GM18526 (cell line): ENCODE data around the gene LAMTOR3.

ENCODE experiments used
- POLR2A ChIP-seq: IDR thresholded peaks from 3 replicates; pipeline ENCODE4 v1.6.1; 2011; ENCODE audit not compliant: insufficient read length; ENCODE audit errors: extremely low read depth

Gene LAMTOR3

GRCh38 chr4:99894161-99894997 lies at the start of gene LAMTOR3:
Gene LAMTOR3, minus strand, starts transcription at chr4:99894427. Its CDS starts 464 bp downstream, at chr4:99893963.
- peak; percentile 70 for TF ChIP-seq POLR2A

DNA sequence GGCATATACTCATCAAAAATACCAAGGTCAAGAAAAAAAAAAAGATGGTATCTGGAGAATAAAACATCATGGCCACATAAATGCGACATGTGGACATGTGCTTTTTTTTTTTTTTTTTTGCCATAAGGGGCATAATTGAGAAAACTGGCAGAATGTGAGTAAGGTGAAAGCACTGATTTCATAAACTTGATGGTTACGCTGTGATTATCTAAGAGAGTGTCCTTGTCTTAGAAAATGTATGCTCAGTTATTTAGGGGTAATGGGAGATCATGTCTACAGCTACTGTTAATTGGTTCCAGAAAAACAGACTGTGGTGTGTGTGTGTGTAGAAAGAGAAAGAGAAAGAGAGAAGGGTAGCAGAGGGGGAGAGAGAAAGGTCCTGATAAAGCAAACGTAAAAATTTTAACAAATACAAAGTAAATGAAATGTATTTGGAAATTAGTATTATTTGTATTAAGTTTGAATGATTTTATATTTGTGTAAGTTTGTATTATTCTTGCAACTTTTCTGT lies 44.1 kb upstream of the LAMTOR3 start:
- TF ChIP-seq POLR2A, result no peak

GRCh38 chr4:99934891-99935290 lies 40.7 kb upstream of the LAMTOR3 start:
- no peak for TF ChIP-seq POLR2A

- TF ChIP-seq POLR2A, result no peak
Observed at GRCh38 chr4:99927566-99927965, 33.3 kb upstream of the LAMTOR3 start.

DNA sequence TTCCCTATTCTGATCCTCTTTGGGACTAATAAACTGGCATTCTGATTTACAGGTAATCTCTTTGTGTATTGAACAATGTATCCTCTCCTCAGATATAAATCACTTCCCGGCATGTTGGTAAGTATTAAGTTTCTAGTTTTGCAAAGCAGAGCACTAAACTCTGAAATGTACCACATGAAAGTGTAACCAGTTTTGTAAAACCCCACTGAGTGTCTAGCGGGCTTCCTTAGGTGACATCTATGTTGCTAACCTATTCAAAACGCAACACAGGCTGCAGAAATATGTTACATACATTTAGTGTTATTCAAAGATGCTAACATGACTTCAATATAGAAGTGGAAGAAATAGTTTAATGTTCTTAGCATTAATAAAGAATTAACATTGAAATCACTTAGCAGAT lies 26.9 kb upstream of the LAMTOR3 start:
- no peak for TF ChIP-seq POLR2A

DNA sequence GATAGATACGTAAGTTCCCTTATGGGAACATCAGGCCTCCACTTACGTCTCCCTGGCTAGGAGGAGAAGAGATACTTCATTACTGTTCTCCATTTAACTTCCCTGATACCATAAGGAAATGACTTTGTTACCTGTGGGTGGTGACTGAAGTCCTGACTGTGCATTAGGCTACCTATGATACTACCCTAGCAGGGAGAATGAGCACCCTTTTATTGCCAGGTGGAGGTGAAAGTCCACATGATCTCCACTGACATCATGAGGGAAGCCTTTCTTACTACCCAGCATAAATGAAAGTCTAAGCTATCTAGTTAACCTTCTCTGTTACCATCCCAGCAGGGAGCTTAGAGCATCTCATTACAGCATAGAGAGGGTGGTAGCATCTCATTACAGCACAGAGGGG lies 24.4 kb upstream of the LAMTOR3 start:
- no peak for TF ChIP-seq POLR2A

DNA sequence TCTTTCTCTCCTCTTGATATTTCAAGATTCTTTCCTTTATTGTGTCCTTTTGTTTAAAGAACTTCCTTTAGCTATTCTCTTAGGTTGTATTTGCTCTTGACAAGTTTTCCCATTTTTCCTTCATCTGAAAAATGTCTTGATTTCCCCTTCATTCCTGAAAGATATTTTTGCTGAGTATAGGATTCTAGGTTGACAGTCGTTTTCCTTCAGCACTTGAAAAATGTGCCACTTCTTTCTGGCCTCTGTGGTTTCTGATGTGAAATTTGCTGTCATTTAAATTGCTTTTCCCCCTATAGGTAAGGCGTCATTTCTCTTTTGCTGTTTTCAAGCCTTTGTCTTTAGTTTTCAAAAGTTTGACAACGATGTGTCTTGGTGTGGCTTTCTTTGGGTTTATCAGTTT lies 23.3 kb upstream of the LAMTOR3 start:
- no peak for TF ChIP-seq POLR2A

DNA sequence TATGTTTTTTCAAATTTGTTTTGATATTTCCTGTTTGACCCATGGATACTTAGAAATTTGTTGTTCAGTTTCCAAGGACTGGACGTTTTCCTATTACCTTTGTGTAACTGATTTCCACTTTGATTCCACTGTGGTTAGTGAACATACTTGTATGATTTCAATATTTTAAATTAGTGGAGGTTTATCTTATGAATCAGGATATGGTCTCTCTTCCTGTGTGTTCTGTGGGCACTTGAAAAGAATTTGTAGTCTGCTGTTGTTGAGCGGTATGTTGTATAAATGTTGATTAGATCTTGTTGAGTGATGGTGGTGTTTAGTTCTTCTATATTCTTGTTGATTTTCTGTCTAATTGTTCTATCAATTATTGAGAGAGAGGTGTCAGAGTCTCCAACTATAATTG lies 21.2 kb upstream of the LAMTOR3 start:
- TF ChIP-seq POLR2A, result no peak

DNA sequence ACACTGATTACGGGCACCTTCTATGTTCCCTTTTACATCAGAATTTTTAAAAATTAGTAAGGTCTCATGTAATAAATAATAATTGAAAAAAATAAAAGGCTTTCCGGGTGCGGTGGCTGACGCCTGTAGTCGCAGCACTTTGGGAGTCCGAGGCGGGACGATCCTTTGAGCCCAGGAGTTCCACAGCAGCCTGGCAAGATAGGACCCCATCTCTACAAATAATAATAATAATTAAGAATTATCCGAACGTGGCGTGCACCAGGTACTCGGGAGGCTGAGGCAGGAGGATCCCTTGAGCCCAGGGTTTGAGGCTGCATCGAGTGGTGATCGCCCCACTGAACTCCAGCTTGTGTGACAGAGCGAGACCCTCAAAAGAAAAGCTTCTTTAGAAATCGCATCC lies 771 bp upstream of the LAMTOR3 start:
- TF ChIP-seq POLR2A, result no peak

- no peak for TF ChIP-seq POLR2A
Observed at GRCh38 chr4:99893839-99894160, 427 bp downstream of the LAMTOR3 start.

DNA sequence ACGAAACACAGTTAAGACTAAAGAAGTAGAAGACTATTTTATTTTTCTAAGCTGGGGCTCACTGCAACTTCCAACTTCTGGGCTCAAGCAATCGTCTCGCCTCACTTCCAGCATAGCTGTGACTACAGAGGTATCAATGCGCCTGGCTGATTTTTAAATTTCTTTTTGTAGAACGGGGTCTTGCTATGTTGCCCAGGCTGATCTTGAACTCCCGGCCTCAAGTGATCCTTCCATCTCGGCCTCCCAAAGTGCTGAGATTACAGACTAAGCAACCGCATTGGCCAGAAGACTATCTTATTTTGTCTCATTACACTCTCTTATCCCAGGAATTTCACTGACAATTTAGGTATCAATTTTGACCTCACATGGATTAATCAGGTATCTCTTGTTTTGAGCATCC lies 1.2 kb downstream of the LAMTOR3 start:
- no peak for TF ChIP-seq POLR2A

GRCh38 chr4:99891351-99891750 lies 2.9 kb downstream of the LAMTOR3 start:
- TF ChIP-seq POLR2A, result no peak

DNA sequence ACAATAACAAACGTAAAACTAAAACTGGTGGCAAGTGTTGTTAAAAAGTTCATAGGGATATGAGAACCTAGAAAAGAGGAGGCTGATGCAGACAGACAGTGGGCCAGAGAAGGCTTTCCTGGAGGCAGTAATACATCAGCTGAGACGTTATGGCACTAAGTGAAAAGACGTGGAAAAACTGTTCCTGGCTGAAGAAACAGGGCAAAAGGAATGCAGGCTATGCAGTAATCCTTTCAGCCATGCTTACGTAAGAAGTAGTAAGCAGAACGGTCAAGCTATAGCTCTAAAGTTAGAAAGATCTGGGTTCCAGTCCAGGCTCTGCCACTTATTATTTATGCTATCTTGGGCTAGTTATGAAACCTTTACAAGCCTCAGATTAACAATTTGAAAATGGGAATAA lies 6.4 kb downstream of the LAMTOR3 start:
- no peak for TF ChIP-seq POLR2A

DNA sequence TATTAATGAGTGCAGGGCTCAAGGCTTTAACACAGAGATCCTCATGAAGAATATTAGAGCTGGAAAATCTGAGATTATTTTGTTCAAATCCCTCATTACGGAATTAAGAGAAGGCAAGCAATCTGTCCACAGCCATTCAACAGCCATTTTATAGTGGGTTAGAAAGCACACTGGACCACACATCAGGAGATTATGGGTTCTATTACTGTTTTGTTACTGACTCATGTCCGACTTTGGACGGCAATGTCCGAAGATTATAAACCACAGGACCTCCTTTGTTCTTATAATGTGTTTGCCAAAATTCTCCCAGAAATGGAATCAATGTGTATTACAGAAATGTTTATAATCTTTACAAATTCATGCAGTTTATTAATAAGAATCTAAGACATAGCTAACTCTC lies 8.1 kb downstream of the LAMTOR3 start:
- TF ChIP-seq POLR2A, result no peak

DNA sequence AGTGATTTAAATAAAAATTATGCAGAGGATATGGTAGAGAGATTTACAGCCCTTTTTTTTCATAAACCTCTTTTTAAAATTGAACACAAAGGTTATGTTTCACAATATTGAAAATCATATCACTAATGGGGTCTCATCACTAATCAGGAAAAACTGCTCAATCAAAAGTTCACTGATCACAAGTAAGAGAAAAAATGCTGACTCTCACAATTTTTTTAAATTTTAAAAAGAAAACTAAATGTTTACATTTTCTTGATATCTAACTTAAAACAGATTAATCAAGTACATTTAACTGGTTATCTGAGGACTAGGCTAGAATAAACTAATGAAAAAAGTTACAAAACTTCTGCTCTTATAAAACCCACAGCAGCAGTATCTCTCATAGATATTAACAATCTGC lies 8.5 kb downstream of the LAMTOR3 start:
- TF ChIP-seq POLR2A, result no peak

GRCh38 chr4:99885063-99885664 lies 9.1 kb downstream of the LAMTOR3 start:
- no peak for TF ChIP-seq POLR2A

GRCh38 chr4:99879458-99879857 lies 14.8 kb downstream of the LAMTOR3 start:
- TF ChIP-seq POLR2A, result no peak

GRCh38 chr4:99878604-99879003 lies 15.6 kb downstream of the LAMTOR3 start:
- TF ChIP-seq POLR2A, result no peak
